ENCODE data around the gene ABI2. TPM values are rescaled to one million over a fixed set of nuclear protein-coding genes. Genes with fewer than 3 reads are reported as not detected.

ABI2 gene
- total RNA-seq, 2 donors from 2014 or later: 50.0 to 64.8 TPM

- intact Hi-C loops (cut with DNase I): no loop called here
- H3K27ac ChIP-seq: no peak overlapping the region
- no peak for DNase-seq (ENCODE audit: low spot score)
Observed at GRCh38 chr2:203476881-203477280, 148.7 kb downstream of the ABI2 start.

GRCh38 chr2:203480623-203481022 is 152.4 kb downstream of the ABI2 start:
- no peak overlapping the region for H3K4me3 ChIP-seq
- no peaks in the 10 kb centered on the region for H3K27me3 ChIP-seq (replicated peaks; ENCODE audit: insufficient read depth)
- no peaks in the 10 kb centered on the region for H3K36me3 ChIP-seq
- H3K27ac ChIP-seq: no peak overlapping the region
- TF ChIP-seq POLR2A (IDR thresholded peaks at IDR 0.05) (no peak), CTCF (IDR thresholded peaks at IDR 0.05) (no peak), POLR2AphosphoS5 (IDR thresholded peaks at IDR 0.05) (no peak)
- 90% methylated on average over 5 of the region's 5 CpGs for WGBS
- no peaks in the 10 kb centered on the region for H3K9me3 ChIP-seq
- intact Hi-C loops (cut with DNase I): loop anchor here (5.0 to 10.0 kb wide), 2 partner anchors 174 to 337 kb away; no protein-coding TSS in a partner anchor
- no peak for DNase-seq (ENCODE audit: low spot score)
- no peaks in the 10 kb centered on the region for H3K4me1 ChIP-seq (replicated peaks)

More at GRCh38 chr2:203476881-203477280, 148.7 kb downstream of the ABI2 start:
- Histone ChIP-seq H3K27me3 (replicated peaks; ENCODE audit: insufficient read depth) (no peaks in the 10 kb centered on the region), H3K9me3 (no peaks in the 10 kb centered on the region), H3K36me3 (no peaks in the 10 kb centered on the region), H3K4me3 (no peak overlapping the region), H3K4me1 (replicated peaks) (no peaks in the 10 kb centered on the region)
- TF ChIP-seq POLR2AphosphoS5 (IDR thresholded peaks at IDR 0.05) (no peak), POLR2A (IDR thresholded peaks at IDR 0.05) (no peak), CTCF (IDR thresholded peaks at IDR 0.05) (no peak)
- 52% methylated on average over 2 of the region's 2 CpGs for WGBS

GRCh38 chr2:203484266-203485112 is 156.3 kb downstream of the ABI2 start:
- no peaks in the 10 kb centered on the region for H3K27me3 ChIP-seq (replicated peaks; ENCODE audit: insufficient read depth)
- intact Hi-C loops (cut with DNase I): loop anchor here (5.0 to 10.0 kb wide), 2 partner anchors 170 to 333 kb away; no protein-coding TSS in a partner anchor
- no peaks in the 10 kb centered on the region for H3K36me3 ChIP-seq
- peak; percentile 21 for DNase-seq (ENCODE audit: low spot score)
- no peaks in the 10 kb centered on the region for H3K9me3 ChIP-seq
- 76% methylated on average over 8 of the region's 8 CpGs for WGBS
- H3K27ac ChIP-seq: no peak overlapping the region
- no peaks in the 10 kb centered on the region for H3K4me1 ChIP-seq (replicated peaks)
- TF ChIP-seq CTCF (IDR thresholded peaks at IDR 0.05): peak in 3 of 4 experiments; percentile 43 to 64 (median 53)
- TF ChIP-seq POLR2AphosphoS5 (IDR thresholded peaks at IDR 0.05): no peak
- no peak for TF ChIP-seq POLR2A (IDR thresholded peaks at IDR 0.05)
- no peak overlapping the region for H3K4me3 ChIP-seq

- Histone ChIP-seq H3K27me3 (replicated peaks; ENCODE audit: insufficient read depth) (no peaks in the 10 kb centered on the region), H3K4me3 (no peak overlapping the region), H3K9me3 (no peaks in the 10 kb centered on the region), H3K27ac (no peak overlapping the region), H3K36me3 (no peaks in the 10 kb centered on the region), H3K4me1 (replicated peaks) (no peaks in the 10 kb centered on the region)
- no peak for TF ChIP-seq POLR2A (IDR thresholded peaks at IDR 0.05)
- TF ChIP-seq POLR2AphosphoS5 (IDR thresholded peaks at IDR 0.05): no peak
- TF ChIP-seq CTCF (IDR thresholded peaks at IDR 0.05): no peak
- DNase-seq (ENCODE audit: low spot score): no peak
- 93% methylated on average over 6 of the region's 6 CpGs for WGBS
- intact Hi-C loops (cut with DNase I): loop anchor here (10.0 kb wide), 1 partner anchor 165 kb away; no protein-coding TSS in a partner anchor
Observed at GRCh38 chr2:203489531-203489930, 161.3 kb downstream of the ABI2 start.
